Sigmoid colon (tissue), 4 donors: ENCODE measurements around the gene UNC5C.

Source experiments
- EP300 ChIP-seq, 4 donors: sonication (generic); formaldehyde crosslinking; IDR thresholded peaks; one replicate each; pipeline ENCODE4 v1.6.1; 2017; ENCODE audit warnings: antibody characterized with exemption in 4 of 4
- POLR2A ChIP-seq, 2 donors: fragments of 450-650 bp; IDR thresholded peaks; one replicate each; pipeline ENCODE4 v1.6.1; 2016; ENCODE audit warnings: antibody characterized with exemption in 2 of 2, mild to moderate bottlenecking in 2 of 2, moderate library complexity in 2 of 2
- TF ChIP-seq, protein P1 (sequence below), 4 experiments: fragments of 450-650 bp in 3 of 4; fragments of 200-600 bp in 1 of 4; IDR thresholded peaks; one replicate each; pipeline ENCODE4 v1.5.1; 2016 to 2019; ENCODE audit warnings: antibody characterized with exemption in 4 of 4, mild to moderate bottlenecking in 3 of 4, moderate library complexity in 2 of 4

DNA sequence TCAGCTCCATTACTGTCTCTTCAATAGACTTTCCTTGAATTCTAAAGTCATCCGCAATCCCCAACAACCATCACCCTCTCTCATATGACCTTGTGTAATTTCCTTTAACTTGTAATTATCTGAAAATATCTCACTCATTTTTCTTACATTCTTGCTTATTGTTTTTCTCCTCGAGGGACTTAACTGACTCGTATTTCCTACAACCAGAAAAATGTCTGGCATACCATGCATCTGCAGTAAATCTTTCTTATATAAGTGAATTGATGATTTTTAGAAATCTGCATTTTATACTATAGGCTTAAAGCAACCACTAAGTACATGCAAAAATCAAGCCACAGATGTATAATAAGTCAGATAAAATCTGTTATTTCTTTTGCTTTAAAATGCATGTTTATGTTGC, 276.7 kb downstream of the UNC5C start:
- TF ChIP-seq, protein P1, sequence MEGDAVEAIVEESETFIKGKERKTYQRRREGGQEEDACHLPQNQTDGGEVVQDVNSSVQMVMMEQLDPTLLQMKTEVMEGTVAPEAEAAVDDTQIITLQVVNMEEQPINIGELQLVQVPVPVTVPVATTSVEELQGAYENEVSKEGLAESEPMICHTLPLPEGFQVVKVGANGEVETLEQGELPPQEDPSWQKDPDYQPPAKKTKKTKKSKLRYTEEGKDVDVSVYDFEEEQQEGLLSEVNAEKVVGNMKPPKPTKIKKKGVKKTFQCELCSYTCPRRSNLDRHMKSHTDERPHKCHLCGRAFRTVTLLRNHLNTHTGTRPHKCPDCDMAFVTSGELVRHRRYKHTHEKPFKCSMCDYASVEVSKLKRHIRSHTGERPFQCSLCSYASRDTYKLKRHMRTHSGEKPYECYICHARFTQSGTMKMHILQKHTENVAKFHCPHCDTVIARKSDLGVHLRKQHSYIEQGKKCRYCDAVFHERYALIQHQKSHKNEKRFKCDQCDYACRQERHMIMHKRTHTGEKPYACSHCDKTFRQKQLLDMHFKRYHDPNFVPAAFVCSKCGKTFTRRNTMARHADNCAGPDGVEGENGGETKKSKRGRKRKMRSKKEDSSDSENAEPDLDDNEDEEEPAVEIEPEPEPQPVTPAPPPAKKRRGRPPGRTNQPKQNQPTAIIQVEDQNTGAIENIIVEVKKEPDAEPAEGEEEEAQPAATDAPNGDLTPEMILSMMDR (IDR thresholded peaks at IDR 0.05): no peak
- TF ChIP-seq EP300 (IDR thresholded peaks at IDR 0.05) (no peak), POLR2A (IDR thresholded peaks at IDR 0.05) (no peak)
